Fibroblast of the aortic adventitia (primary cell): Measurements from ENCODE around the gene TBX19. TPM values are rescaled to one million over a fixed set of nuclear protein-coding genes. Genes with fewer than 3 reads are reported as not detected.
A peak's percentile ranks its signal among the peaks of the same experiment; 100 is the strongest.

Source experiments
- DNase-seq: peaks from one replicate; pipeline ENCODE4 v3.0.0-alpha.2; 2010; ENCODE audit warnings: low read depth
- H3K4me3 ChIP-seq: 2 replicates; pipeline ENCODE4 v1.5.1; 2011; ENCODE audit warnings: low read depth, mild to moderate bottlenecking, control low read depth, low read length, moderate library complexity
- CTCF ChIP-seq: IDR thresholded peaks from 2 replicates; pipeline ENCODE4 v1.5.1; 2011; ENCODE audit warnings: mild to moderate bottlenecking, low read length, control low read depth, inconsistent platforms; ENCODE audit not compliant: insufficient read depth
- total RNA-seq: library from RNA; depleted of rRNA; stranded (reverse); fragments of >200 nt; gene quantifications from 2 replicates; pipeline ENCODE4 v1.2.3, GENCODE V29; 2012; ENCODE audit warnings: low replicate concordance

TBX19 gene
- total RNA-seq, 1 donor, result 0.99 TPM

- no peak overlapping the region for H3K4me3 ChIP-seq
- no peak for DNase-seq
- TF ChIP-seq CTCF, result no peak
Observed at GRCh38 chr1:168260393-168260792, 20.3 kb upstream of the TBX19 start.

- H3K4me3 ChIP-seq, result peak overlapping the region; percentile 35
- TF ChIP-seq CTCF, result no peak
- peak; percentile 91 for DNase-seq
Observed at GRCh38 chr1:168261390-168261789, 19.3 kb upstream of the TBX19 start.

GRCh38 chr1:168263130-168263529 is 17.5 kb upstream of the TBX19 start:
- TF ChIP-seq CTCF, result no peak
- H3K4me3 ChIP-seq, result no peak overlapping the region
- no peak for DNase-seq

- no peak for DNase-seq
- TF ChIP-seq CTCF, result no peak
- H3K4me3 ChIP-seq, result no peak overlapping the region
Observed at GRCh38 chr1:168264296-168264695, 16.4 kb upstream of the TBX19 start.

GRCh38 chr1:168265596-168265995 is 15.1 kb upstream of the TBX19 start:
- no peak for TF ChIP-seq CTCF
- no peak overlapping the region for H3K4me3 ChIP-seq
- DNase-seq, result no peak

- TF ChIP-seq CTCF, result no peak
- H3K4me3 ChIP-seq, result no peak overlapping the region
- peak; percentile 67 for DNase-seq
Observed at GRCh38 chr1:168266644-168267186, 14.0 kb upstream of the TBX19 start.

- DNase-seq, result no peak
- no peak for TF ChIP-seq CTCF
- no peak overlapping the region for H3K4me3 ChIP-seq
Observed at GRCh38 chr1:168271636-168272035, 9.0 kb upstream of the TBX19 start.
